ENCODE data around the gene C1orf50.
"Not testable (repeated sequence)": the region's sequence is repeated elsewhere in the genome, so short reads cannot be mapped to it uniquely, and the experiment has no call there.

C1orf50 gene

GRCh38 chr1:42801832-42802473, 34.9 kb downstream of the C1orf50 start:
- no peak for DNase-seq (ENCODE audit: low spot score)

DNA sequence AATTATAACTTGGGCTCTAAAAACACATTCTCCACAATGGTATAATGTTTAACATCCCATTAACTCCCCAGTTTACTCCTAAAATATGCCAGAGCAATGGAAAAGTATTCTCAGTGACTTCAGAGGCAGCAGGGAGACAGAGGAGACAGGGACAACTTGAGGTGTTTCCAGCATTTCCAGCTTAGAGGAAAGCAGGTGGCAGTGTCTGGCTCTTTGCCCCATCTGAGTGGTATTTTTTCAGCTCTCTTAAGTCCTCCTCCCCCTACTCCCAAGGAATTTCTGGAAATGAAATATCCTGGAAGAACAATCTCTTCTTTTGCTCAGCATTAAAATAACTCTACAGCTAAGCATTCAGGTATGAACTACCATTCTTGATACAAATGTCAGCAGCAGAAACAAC, 39.1 kb downstream of the C1orf50 start:
- DNase-seq (ENCODE audit: low spot score), result no peak

DNA sequence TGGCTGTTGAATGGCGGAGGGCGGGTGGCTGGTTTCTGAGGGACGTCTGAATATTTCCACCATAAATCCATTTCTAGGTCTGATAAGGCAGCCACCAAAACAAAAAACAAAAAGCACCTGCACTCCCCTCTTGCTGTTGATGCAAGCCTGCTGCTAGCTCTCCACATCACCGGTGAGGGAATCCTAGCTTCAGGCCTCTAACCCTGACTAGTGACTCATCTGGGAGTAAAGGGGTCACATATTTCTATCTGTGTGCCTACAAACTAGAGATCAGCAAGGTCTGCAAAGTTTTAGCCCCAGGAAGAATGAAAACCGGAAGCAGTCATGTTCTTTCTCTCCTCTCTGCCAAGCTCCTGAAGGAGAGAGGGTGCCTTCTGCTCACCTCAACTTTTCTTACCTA, 39.5 kb downstream of the C1orf50 start:
- no peak for DNase-seq (ENCODE audit: low spot score)

GRCh38 chr1:42807056-42807668, 40.1 kb downstream of the C1orf50 start:
- DNase-seq (ENCODE audit: low spot score), result no peak

DNA sequence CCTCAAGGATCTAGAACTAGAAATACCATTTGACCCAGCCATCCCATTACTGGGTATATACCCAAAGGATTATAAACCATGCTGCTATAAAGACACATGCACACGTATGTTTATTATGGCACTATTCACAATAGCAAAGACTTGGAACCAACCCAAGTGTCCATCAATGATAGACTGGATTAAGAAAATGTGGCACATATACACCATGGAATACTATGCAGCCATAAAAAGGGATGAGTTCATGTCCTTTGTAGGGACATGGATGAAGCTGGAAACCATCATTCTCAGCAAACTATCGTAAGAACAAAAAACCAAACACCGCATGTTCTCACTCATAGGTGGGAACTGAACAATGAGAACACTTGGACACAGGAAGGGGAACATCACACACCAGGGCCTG, 47.8 kb downstream of the C1orf50 start:
- not testable (repeated sequence) for DNase-seq (ENCODE audit: low spot score)

- no peak for DNase-seq (ENCODE audit: low spot score)
Observed at GRCh38 chr1:42815941-42816584, 49.0 kb downstream of the C1orf50 start.

DNA sequence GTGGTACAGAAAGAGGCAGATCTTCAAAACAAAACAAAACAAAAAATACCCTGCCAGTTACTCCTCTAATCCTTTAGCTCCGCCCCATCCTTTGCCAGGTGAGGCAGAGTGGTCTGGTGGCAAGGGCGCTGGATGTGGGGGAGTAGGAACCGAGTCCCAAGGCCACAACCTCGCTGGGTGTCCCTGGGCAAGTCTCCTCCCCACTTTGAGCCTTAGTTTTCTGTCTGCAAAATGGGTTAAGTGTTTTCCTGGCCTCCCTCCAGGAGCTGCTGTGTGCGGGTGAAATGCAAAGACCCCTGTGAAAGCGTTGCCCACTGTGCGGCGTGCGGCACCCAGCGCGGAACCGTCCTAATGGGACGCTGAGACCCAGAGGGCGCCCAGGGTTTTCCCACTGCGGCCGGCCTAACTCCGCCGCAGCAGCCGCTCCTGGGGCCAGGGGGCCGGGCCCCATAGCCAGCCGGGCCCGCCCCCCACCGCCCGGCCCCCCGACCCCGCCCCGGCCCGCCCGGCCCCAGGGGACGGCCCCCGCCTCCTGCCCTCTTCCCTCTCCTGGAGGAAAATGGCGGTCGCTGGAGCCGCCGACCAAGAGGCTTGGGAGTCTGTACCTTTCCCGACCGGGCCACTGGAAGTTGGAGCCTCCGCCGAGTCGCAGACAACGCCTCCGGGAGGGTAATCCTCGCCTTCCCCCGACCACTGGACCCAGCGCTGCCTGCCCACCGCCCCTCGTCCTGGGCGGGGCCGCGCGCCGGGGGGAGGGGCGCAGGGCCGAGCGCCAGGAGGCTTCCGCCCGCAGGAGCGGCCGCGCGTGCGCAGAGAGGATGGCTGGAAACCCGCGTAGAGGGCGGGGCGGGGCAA, 49.8 kb downstream of the C1orf50 start, which contains the start of the genes ERMAP and SVBP:
Gene ERMAP (plus strand): TSS at position 538 of the 855 bp plus-strand sequence. CDS start 13,327 bp downstream, outside the sequence.
Gene SVBP (minus strand): TSS at position 813 of the 855 bp plus-strand sequence. CDS start 853 bp downstream, outside the sequence.
- DNase-seq (ENCODE audit: low spot score), result peak; percentile 98

DNA sequence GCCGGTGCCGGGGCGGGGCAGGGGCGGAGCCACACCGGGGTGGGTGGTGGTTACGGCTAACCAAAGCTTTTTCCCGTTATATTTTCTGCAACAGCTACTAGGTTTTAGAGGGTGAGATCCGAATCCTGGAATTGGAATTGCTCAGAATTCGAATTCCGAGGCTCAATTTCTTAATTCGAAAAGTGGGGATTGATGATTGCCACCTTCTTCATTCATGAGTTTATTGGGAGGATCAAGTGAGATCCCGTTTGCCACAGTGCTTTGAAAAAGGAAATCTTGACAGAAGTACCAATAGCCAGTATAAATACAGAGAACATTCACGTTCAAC, 50.4 kb downstream of the C1orf50 start:
- DNase-seq (ENCODE audit: low spot score), result no peak

GRCh38 chr1:42817976-42818375, 50.9 kb downstream of the C1orf50 start:
- DNase-seq (ENCODE audit: low spot score), result no peak

DNA sequence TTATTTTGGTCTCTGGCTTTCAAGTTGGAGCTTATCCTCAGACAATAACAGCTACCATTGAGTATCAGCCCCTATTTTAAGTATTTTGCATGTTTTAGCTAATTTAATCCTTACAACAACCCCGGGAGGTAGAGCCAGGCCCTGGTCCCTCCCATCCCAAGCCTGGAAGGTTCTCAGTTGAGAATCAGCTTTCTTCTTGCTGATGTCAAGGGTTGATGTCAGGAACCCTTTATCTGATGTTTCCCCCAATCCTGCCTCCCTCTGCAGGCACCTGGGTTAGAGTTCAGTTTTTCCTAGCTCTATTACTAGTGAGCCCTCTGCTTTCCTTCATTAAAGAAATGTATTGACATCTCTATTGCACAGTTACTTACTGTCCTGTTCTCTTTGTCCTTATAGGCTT, 53.8 kb downstream of the C1orf50 start:
- DNase-seq (ENCODE audit: low spot score), result no peak

- no peak for DNase-seq (ENCODE audit: low spot score)
Observed at GRCh38 chr1:42821690-42822089, 54.6 kb downstream of the C1orf50 start.

DNA sequence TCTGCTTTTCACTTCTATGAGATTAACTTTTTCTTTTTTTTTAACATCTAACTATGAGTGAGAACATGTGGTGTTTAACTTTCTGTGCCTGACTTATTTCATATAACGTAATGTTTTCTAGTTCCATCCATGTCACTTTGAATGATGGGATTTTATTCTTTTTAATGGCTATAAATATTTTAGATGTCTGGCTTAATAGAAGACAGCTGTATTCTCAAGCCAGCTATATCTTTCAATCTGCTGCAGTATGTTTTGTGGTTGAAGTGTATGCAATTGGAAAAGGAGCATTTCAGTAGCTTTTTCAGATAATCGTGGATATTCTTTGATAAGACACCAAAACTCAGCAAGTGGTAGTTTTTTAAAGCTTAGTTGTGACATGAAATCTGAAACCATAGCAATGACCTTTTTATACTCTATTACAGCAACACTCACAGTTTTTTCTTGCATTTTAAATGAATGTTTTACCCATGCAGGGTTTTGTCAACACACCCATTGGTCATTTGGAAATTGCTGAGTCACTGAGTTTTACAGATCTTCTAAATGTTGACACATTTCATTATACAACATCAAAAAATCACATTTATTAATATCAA, 55.8 kb downstream of the C1orf50 start:
- DNase-seq (ENCODE audit: low spot score), result no peak

GRCh38 chr1:42824481-42825035, 57.5 kb downstream of the C1orf50 start:
- no peak for DNase-seq (ENCODE audit: low spot score)

DNA sequence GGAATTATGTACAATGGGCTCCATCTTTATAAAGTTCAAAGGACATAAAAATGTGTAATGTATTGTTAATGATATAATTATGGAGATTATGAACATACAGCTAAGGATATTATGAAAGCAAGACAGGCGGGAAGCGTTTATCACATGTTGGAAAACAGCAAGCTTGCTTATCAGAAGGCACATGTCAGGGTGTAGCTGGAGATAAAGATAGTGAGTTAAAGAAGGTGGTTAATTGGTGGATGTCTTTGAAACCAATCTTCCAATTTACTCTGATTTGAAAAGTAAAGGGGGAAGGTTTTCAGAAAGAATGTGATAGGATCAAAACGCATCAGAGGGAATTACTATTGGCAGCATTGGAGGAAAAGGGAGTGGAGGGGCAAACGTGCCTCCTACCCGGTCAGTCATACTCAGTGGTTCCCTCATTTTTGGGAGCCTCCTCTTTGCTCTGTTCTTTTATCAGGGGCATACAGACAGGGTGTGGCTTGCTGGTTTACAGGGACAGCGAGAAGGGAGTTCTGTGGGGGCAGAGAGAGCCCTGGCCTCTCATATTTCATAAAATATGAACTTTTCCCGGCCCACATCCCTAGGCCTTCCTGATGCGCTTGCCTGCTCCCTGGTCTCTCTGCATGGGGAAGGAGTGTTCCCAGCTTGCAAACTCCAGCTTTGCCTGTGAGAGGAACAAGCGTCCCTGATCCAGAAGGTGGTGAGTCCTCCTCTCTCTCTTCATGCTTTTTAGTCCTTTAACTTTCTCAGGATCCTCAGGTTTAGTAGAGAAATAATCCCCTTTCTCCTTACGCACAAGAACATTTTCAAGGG, 58.2 kb downstream of the C1orf50 start:
- no peak for DNase-seq (ENCODE audit: low spot score)
